ENCODE measurements around the gene SDS.

- no peak for TF ChIP-seq CTCF (IDR thresholded peaks at IDR 0.05)
- TF ChIP-seq POLR2A (IDR thresholded peaks at IDR 0.05), result no peak
Observed at GRCh38 chr12:113452458-113452857, 48.8 kb upstream of the SDS start.
